OCI-LY1 (cell line): Measurements from ENCODE around the gene CUX1.

Source experiments
- EZH2 ChIP-seq: fragments of 200-600 bp; sonication (generic), shearing (Covaris generic); IDR thresholded peaks from 2 replicates; pipeline ENCODE4 v1.8.0; 2017; ENCODE audit warnings: borderline replicate concordance, mixed run types, mild to moderate bottlenecking, antibody characterized with exemption, low read length, moderate library complexity, mixed read lengths
- TF ChIP-seq, protein P1 (sequence below): fragments of 200-600 bp; sonication (generic), shearing (Covaris generic); IDR thresholded peaks from 2 replicates; pipeline ENCODE4 v1.5.1; 2017; ENCODE audit warnings: mild to moderate bottlenecking, antibody characterized with exemption, low read length, moderate library complexity, mixed read lengths

DNA sequence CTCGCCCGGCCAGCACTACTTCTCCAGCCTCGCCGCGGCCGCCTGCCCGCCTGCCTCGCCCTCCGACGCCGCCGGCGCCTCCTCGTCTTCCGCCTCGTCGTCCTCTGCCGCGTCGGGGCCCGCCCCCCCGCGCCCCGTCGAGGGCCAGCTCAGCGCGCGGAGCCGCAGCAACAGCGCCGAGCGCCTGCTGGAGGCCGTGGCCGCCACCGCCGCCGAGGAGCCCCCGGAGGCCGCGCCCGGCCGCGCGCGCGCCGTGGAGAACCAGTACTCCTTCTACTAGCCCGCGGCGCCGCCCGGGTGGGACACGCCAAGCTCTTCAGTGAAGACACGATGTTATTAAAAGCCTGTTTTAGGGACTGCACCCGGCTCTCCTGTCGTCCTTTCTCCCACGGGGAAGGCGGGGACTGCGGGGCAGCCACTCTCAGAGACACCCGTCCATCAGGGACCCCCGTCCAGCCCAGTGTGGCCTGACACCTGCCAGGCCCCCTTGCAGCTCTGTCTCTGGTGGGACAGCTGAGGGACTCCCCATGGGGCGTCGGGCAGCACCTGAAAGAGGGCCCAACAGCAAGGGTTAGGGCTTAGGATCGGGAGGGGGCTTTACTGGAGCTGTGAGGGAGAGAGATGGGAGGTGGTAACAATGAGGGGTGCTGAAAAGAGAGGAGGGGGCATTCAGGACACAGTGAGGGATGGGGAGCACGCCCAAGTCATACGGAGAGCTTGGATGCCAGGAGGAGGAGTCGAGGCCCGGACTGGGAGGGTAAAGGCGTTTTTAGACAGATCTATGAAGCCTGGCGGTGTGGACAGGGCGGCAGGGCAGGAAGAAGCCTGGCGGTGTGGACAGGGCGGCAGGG lies 504.1 kb downstream of the CUX1 start:
- TF ChIP-seq EZH2, result no peak
- TF ChIP-seq, protein P1, sequence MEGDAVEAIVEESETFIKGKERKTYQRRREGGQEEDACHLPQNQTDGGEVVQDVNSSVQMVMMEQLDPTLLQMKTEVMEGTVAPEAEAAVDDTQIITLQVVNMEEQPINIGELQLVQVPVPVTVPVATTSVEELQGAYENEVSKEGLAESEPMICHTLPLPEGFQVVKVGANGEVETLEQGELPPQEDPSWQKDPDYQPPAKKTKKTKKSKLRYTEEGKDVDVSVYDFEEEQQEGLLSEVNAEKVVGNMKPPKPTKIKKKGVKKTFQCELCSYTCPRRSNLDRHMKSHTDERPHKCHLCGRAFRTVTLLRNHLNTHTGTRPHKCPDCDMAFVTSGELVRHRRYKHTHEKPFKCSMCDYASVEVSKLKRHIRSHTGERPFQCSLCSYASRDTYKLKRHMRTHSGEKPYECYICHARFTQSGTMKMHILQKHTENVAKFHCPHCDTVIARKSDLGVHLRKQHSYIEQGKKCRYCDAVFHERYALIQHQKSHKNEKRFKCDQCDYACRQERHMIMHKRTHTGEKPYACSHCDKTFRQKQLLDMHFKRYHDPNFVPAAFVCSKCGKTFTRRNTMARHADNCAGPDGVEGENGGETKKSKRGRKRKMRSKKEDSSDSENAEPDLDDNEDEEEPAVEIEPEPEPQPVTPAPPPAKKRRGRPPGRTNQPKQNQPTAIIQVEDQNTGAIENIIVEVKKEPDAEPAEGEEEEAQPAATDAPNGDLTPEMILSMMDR, result no peak
